ENCODE data around the gene SPDYA.

SPDYA gene

DNA sequence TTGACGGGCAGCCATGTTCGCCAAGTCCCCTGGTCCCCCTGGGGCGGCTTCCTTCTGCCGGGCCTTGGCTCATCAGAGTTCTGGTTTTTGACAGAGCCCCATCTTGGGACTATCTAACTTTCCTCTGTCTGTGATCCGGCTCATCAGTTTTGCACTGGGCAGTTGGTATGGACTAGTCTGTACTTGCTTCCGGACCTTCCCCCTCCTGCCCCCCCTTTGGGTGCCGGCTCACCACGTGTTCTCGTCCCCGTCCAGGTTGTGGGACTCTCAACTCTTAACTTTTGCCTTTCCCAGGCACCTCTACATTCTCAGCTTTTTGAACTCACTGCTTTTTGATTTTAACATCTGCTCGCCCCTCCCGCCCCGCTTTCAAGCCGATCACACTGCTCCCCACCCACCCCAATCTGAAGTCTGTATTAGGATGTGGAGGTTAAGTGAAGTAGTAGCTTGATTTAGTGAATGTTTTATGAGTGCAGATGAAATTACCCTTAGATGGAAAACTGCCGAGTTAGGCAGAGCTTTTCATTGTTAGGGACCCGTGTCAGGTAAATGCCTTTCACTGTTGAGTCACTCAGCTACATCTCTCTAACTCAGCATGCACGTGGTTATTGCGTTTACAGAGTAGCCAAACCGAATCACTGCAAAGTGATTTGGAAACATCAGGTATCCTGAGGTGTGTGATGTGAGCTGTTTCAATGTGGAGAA lies 84.7 kb downstream of the SPDYA start:
- H3K36me3 ChIP-seq (ENCODE audit: control insufficient read depth, insufficient read depth, low read length): no peaks in the 10 kb centered on the region
- H3K27ac ChIP-seq (ENCODE audit: low read depth, low read length): peak overlapping the region; percentile 74
- H3K4me3 ChIP-seq (ENCODE audit: low read length): peak overlapping the region; percentile 98
- H3K9ac ChIP-seq (ENCODE audit: low read length): peak overlapping the region; percentile 90
- peaks cover 7% of the 10 kb centered on the region for H3K4me1 ChIP-seq (ENCODE audit: control insufficient read depth, insufficient read depth, low read length)
- no peaks in the 10 kb centered on the region for H3K27me3 ChIP-seq (ENCODE audit: control insufficient read depth, insufficient read depth, low read length)

GRCh38 chr2:28896906-28897305 lies 86.3 kb downstream of the SPDYA start:
- no peak overlapping the region for H3K4me3 ChIP-seq (ENCODE audit: low read length)
- H3K27me3 ChIP-seq (ENCODE audit: control insufficient read depth, insufficient read depth, low read length): no peaks in the 10 kb centered on the region
- H3K4me1 ChIP-seq (ENCODE audit: control insufficient read depth, insufficient read depth, low read length): peaks cover 7% of the 10 kb centered on the region
- H3K27ac ChIP-seq (ENCODE audit: low read depth, low read length): no peak overlapping the region
- no peak overlapping the region for H3K9ac ChIP-seq (ENCODE audit: low read length)
- no peaks in the 10 kb centered on the region for H3K36me3 ChIP-seq (ENCODE audit: control insufficient read depth, insufficient read depth, low read length)

GRCh38 chr2:28898048-28898447 lies 87.4 kb downstream of the SPDYA start:
- Histone ChIP-seq H3K27ac (ENCODE audit: low read depth, low read length) (no peak overlapping the region), H3K4me1 (ENCODE audit: control insufficient read depth, insufficient read depth, low read length) (peaks cover 7% of the 10 kb centered on the region), H3K27me3 (ENCODE audit: control insufficient read depth, insufficient read depth, low read length) (no peaks in the 10 kb centered on the region), H3K36me3 (ENCODE audit: control insufficient read depth, insufficient read depth, low read length) (no peaks in the 10 kb centered on the region), H3K9ac (ENCODE audit: low read length) (no peak overlapping the region), H3K4me3 (ENCODE audit: low read length) (no peak overlapping the region)
